Measurements from ENCODE around the gene STAB2.

The STAB2 gene

GRCh38 chr12:103791350-103791920 is 204.4 kb downstream of the STAB2 start:
- Histone ChIP-seq H3K4me1 (ENCODE audit: low read length) (no peaks in the 10 kb centered on the region), H3K36me3 (replicated peaks; ENCODE audit: low read depth, low read length) (peaks cover 17% of the 10 kb centered on the region), H3K27me3 (ENCODE audit: low read depth, low read length) (no peaks in the 10 kb centered on the region), H2AFZ (ENCODE audit: low read depth, low read length) (no peak overlapping the region), H3K27ac (ENCODE audit: low read length) (no peak overlapping the region), H3K9me3 (ENCODE audit: insufficient read depth, low read length) (no peaks in the 10 kb centered on the region), H4K20me1 (ENCODE audit: insufficient read depth, low read length) (no peaks in the 10 kb centered on the region), H3K9ac (ENCODE audit: low read length) (no peak overlapping the region), H3K4me2 (ENCODE audit: low read length) (no peak overlapping the region), H3K79me2 (ENCODE audit: low read length) (no peaks in the 10 kb centered on the region), H3K4me3 (ENCODE audit: low read length) (no peak overlapping the region)
- no peak for TF ChIP-seq EZH2phosphoT487 (IDR thresholded peaks at IDR 0.05; ENCODE audit: low read depth)
- TF ChIP-seq, protein P1, sequence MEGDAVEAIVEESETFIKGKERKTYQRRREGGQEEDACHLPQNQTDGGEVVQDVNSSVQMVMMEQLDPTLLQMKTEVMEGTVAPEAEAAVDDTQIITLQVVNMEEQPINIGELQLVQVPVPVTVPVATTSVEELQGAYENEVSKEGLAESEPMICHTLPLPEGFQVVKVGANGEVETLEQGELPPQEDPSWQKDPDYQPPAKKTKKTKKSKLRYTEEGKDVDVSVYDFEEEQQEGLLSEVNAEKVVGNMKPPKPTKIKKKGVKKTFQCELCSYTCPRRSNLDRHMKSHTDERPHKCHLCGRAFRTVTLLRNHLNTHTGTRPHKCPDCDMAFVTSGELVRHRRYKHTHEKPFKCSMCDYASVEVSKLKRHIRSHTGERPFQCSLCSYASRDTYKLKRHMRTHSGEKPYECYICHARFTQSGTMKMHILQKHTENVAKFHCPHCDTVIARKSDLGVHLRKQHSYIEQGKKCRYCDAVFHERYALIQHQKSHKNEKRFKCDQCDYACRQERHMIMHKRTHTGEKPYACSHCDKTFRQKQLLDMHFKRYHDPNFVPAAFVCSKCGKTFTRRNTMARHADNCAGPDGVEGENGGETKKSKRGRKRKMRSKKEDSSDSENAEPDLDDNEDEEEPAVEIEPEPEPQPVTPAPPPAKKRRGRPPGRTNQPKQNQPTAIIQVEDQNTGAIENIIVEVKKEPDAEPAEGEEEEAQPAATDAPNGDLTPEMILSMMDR (IDR thresholded peaks at IDR 0.05; ENCODE audit: low read depth, low read length) = no peak

DNA sequence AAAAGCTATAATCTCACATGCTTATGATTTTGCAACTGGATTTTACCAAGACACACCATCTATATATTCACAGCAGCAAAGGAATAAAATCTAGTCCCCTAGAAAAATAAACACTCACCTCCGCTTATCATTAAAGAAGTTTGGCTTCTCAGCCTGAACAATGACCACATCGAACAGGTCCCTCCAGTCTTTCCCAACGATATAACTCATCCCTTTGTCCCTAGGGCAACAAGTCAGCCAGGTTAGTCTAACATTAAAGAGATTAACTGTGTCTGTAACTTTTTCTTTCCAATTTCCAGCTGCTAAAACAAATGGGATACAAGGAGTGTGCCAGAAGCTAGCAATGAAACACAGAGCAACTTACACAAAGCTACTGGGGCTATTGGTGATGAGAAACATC is 206.0 kb downstream of the STAB2 start:
- no peak overlapping the region for H3K9ac ChIP-seq (ENCODE audit: low read length)
- H3K4me3 ChIP-seq (ENCODE audit: low read length) = no peak overlapping the region
- H3K36me3 ChIP-seq (replicated peaks; ENCODE audit: low read depth, low read length) = peaks cover 18% of the 10 kb centered on the region
- no peak overlapping the region for H3K27ac ChIP-seq (ENCODE audit: low read length)
- H4K20me1 ChIP-seq (ENCODE audit: insufficient read depth, low read length) = no peaks in the 10 kb centered on the region
- H3K27me3 ChIP-seq (ENCODE audit: low read depth, low read length) = no peaks in the 10 kb centered on the region
- H3K4me2 ChIP-seq (ENCODE audit: low read length) = no peak overlapping the region
- no peaks in the 10 kb centered on the region for H3K79me2 ChIP-seq (ENCODE audit: low read length)
- H3K4me1 ChIP-seq (ENCODE audit: low read length) = peaks cover under 1% of the 10 kb centered on the region; the same call in 1 of the 2 replicates
- H2AFZ ChIP-seq (ENCODE audit: low read depth, low read length) = no peak overlapping the region
- no peaks in the 10 kb centered on the region for H3K9me3 ChIP-seq (ENCODE audit: insufficient read depth, low read length)
- TF ChIP-seq EZH2phosphoT487 (IDR thresholded peaks at IDR 0.05; ENCODE audit: low read depth) = no peak
- TF ChIP-seq, protein P1 (IDR thresholded peaks at IDR 0.05; ENCODE audit: low read depth, low read length) = no peak

GRCh38 chr12:103793512-103794045 is 206.5 kb downstream of the STAB2 start:
- Histone ChIP-seq H3K36me3 (replicated peaks; ENCODE audit: low read depth, low read length) (peaks cover 15% of the 10 kb centered on the region), H3K79me2 (ENCODE audit: low read length) (no peaks in the 10 kb centered on the region), H4K20me1 (ENCODE audit: insufficient read depth, low read length) (no peaks in the 10 kb centered on the region), H3K9me3 (ENCODE audit: insufficient read depth, low read length) (no peaks in the 10 kb centered on the region), H2AFZ (ENCODE audit: low read depth, low read length) (no peak overlapping the region), H3K4me2 (ENCODE audit: low read length) (no peak overlapping the region), H3K4me3 (ENCODE audit: low read length) (no peak overlapping the region), H3K27ac (ENCODE audit: low read length) (no peak overlapping the region), H3K9ac (ENCODE audit: low read length) (no peak overlapping the region), H3K4me1 (ENCODE audit: low read length) (peaks cover 6% of the 10 kb centered on the region; the same call in 1 of the 2 replicates), H3K27me3 (ENCODE audit: low read depth, low read length) (no peaks in the 10 kb centered on the region)
- TF ChIP-seq, protein P1 (IDR thresholded peaks at IDR 0.05; ENCODE audit: low read depth, low read length) = no peak
- TF ChIP-seq EZH2phosphoT487 (IDR thresholded peaks at IDR 0.05; ENCODE audit: low read depth) = no peak

- Histone ChIP-seq H3K4me2 (ENCODE audit: low read length) (no peak overlapping the region), H3K9me3 (ENCODE audit: insufficient read depth, low read length) (no peaks in the 10 kb centered on the region), H2AFZ (ENCODE audit: low read depth, low read length) (no peak overlapping the region), H4K20me1 (ENCODE audit: insufficient read depth, low read length) (no peaks in the 10 kb centered on the region), H3K4me1 (ENCODE audit: low read length) (peaks cover 6% of the 10 kb centered on the region; the same call in 1 of the 2 replicates), H3K27ac (ENCODE audit: low read length) (no peak overlapping the region), H3K9ac (ENCODE audit: low read length) (no peak overlapping the region), H3K27me3 (ENCODE audit: low read depth, low read length) (no peaks in the 10 kb centered on the region), H3K79me2 (ENCODE audit: low read length) (no peaks in the 10 kb centered on the region), H3K4me3 (ENCODE audit: low read length) (no peak overlapping the region), H3K36me3 (replicated peaks; ENCODE audit: low read depth, low read length) (peaks cover 15% of the 10 kb centered on the region)
- TF ChIP-seq, protein P1 (IDR thresholded peaks at IDR 0.05; ENCODE audit: low read depth, low read length) = no peak
- TF ChIP-seq EZH2phosphoT487 (IDR thresholded peaks at IDR 0.05; ENCODE audit: low read depth) = no peak
Measured at GRCh38 chr12:103794309-103795213, 207.5 kb downstream of the STAB2 start.
